ENCODE measurements around the gene WFDC12.
A peak's percentile ranks its signal among the peaks of the same experiment; 100 is the strongest.

The WFDC12 gene

GRCh38 chr20:45085289-45085688 lies 39.0 kb downstream of the WFDC12 start:
- TF ChIP-seq, protein P1, sequence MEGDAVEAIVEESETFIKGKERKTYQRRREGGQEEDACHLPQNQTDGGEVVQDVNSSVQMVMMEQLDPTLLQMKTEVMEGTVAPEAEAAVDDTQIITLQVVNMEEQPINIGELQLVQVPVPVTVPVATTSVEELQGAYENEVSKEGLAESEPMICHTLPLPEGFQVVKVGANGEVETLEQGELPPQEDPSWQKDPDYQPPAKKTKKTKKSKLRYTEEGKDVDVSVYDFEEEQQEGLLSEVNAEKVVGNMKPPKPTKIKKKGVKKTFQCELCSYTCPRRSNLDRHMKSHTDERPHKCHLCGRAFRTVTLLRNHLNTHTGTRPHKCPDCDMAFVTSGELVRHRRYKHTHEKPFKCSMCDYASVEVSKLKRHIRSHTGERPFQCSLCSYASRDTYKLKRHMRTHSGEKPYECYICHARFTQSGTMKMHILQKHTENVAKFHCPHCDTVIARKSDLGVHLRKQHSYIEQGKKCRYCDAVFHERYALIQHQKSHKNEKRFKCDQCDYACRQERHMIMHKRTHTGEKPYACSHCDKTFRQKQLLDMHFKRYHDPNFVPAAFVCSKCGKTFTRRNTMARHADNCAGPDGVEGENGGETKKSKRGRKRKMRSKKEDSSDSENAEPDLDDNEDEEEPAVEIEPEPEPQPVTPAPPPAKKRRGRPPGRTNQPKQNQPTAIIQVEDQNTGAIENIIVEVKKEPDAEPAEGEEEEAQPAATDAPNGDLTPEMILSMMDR (IDR thresholded peaks at IDR 0.05): no peak

- TF ChIP-seq, protein P1 (IDR thresholded peaks at IDR 0.05): no peak
Measured at GRCh38 chr20:45083127-45083526, 41.1 kb downstream of the WFDC12 start.

- TF ChIP-seq, protein P1 (IDR thresholded peaks at IDR 0.05): no peak
Measured at GRCh38 chr20:45082468-45082867, 41.8 kb downstream of the WFDC12 start.

- TF ChIP-seq, protein P1 (IDR thresholded peaks at IDR 0.05): peak; percentile 32; the same call in 1 of the 2 replicates
Measured at GRCh38 chr20:45080867-45081624, 43.2 kb downstream of the WFDC12 start.

- TF ChIP-seq, protein P1 (IDR thresholded peaks at IDR 0.05): no peak
Measured at GRCh38 chr20:45077559-45077958, 46.7 kb downstream of the WFDC12 start.
